ENCODE data around the gene CHCHD6. TPM values are rescaled to one million over a fixed set of nuclear protein-coding genes. Genes with fewer than 3 reads are reported as not detected.

The CHCHD6 gene
- total RNA-seq, 1 donor from 2014 or later = 38.2 TPM

GRCh38 chr3:126718561-126719445 lies 14.8 kb downstream of the CHCHD6 start:
- DNase-seq (ENCODE audit: low read depth) = no peak

DNA sequence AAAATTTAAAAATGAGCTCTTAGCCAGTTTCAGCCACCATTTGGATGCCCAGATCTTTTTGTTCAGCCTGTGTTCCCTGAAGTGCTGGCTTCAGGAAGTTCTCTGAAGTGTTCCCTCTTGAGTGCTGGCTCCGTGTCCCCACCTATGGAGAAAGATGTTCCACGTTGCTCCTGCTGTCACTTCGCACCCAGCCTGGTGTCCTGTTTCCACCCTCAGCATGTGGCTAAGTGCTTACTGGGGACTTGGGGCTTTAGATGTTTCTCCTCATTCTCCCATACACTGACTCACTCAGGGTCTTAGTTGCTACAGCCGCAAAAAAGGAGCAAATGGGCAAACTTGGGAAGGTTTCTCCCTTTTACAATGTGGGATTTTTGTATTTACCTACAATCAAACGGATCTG lies 16.6 kb downstream of the CHCHD6 start:
- H3K4me3 ChIP-seq (ENCODE audit: low read depth, low read length) = no peak overlapping the region
- DNase-seq (ENCODE audit: low read depth) = no peak
- TF ChIP-seq CTCF (conservative IDR thresholded peaks at IDR 0.05; ENCODE audit: low read depth, low read length) = no peak

More at GRCh38 chr3:126718561-126719445, 14.8 kb downstream of the CHCHD6 start:
- no peak for TF ChIP-seq CTCF (conservative IDR thresholded peaks at IDR 0.05; ENCODE audit: low read depth, low read length)
- no peak overlapping the region for H3K4me3 ChIP-seq (ENCODE audit: low read depth, low read length)

DNA sequence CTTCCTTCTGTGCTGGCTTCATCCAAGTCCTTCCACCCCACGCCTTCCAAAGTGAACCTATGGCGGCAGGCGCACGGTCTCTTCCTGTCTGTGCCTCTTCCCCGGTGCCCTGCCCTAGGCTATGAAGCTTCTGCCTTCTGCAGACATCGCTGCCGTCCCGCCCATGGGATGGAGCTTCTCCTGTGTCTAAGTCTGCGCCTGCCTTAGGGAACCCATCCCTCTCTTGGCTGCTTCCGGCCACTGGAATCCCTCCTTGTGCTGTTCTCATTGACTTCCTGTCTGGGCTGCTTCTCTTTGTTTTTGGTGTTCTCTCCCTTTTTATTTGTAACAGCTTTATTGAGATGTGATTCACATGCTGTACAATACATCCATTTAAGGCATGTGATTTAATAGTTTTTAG lies 17.2 kb downstream of the CHCHD6 start:
- TF ChIP-seq CTCF (conservative IDR thresholded peaks at IDR 0.05; ENCODE audit: low read depth, low read length) = no peak
- no peak overlapping the region for H3K4me3 ChIP-seq (ENCODE audit: low read depth, low read length)
- DNase-seq (ENCODE audit: low read depth) = no peak

DNA sequence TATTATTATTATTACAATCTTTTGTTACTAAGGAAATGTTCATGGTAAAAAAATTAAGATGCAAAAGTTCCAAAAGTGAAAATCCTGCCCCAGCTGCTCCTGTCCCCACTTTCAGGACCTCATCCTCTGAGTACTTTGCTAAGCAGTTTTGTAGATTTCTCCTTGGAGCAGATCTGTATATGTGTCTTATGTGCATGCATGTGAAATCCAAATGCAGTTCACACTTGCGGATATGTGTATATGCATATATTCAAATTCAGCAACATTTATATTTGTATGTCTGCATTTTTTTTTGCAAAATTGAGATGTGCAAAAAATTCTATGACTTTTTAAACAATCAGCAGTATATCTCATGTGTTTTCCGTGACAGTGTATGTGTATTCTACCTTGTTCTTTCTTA lies 19.2 kb downstream of the CHCHD6 start:
- no peak for TF ChIP-seq CTCF (conservative IDR thresholded peaks at IDR 0.05; ENCODE audit: low read depth, low read length)
- H3K4me3 ChIP-seq (ENCODE audit: low read depth, low read length) = no peak overlapping the region
- no peak for DNase-seq (ENCODE audit: low read depth)

GRCh38 chr3:126723801-126724200 lies 19.8 kb downstream of the CHCHD6 start:
- no peak overlapping the region for H3K4me3 ChIP-seq (ENCODE audit: low read depth, low read length)
- no peak for DNase-seq (ENCODE audit: low read depth)
- no peak for TF ChIP-seq CTCF (conservative IDR thresholded peaks at IDR 0.05; ENCODE audit: low read depth, low read length)

GRCh38 chr3:126728680-126729079 lies 24.6 kb downstream of the CHCHD6 start:
- no peak for TF ChIP-seq CTCF (conservative IDR thresholded peaks at IDR 0.05; ENCODE audit: low read depth, low read length)
- no peak overlapping the region for H3K4me3 ChIP-seq (ENCODE audit: low read depth, low read length)
- no peak for DNase-seq (ENCODE audit: low read depth)

GRCh38 chr3:126730376-126730775 lies 26.3 kb downstream of the CHCHD6 start:
- no peak for DNase-seq (ENCODE audit: low read depth)
- no peak for TF ChIP-seq CTCF (conservative IDR thresholded peaks at IDR 0.05; ENCODE audit: low read depth, low read length)
- H3K4me3 ChIP-seq (ENCODE audit: low read depth, low read length) = no peak overlapping the region
